ENCODE measurements around the gene TUBB2B.

The TUBB2B gene

DNA sequence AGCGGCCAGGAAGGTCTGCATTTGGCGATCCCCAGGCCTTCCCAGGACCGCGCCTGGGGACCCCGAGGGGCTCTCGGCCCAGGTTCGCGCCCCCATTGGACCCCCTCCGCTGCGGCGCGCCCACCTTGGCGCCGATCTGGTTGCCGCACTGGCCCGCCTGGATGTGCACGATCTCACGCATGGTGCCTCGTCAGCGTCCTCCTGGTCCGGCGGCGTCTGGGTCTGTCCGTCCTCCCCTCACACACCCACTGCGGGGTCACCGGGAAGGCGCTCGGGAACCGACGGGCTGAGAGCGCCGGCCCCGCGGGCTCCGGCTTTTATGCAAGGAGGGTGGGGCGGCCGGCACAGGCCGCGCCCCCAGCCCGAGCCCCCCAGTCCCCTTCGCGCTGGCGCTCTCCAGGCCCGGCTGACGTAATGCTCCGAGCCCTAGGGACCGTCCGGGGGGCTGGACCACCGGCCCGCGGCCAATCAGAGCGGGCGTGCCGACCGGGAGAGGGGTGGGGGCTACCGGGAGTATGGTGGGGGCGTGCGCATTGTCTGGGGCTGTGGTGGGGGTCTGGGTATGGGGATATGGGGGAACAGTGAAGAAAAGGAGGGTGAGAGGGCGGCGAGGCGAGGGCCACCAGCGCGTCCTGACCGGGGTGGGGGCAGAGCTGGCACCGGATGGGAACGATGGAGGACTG is at the start of gene TUBB2B:
TSS of gene TUBB2B (minus strand) at position 291 of the 683 bp plus-strand sequence. CDS start at position 181, 110 bp downstream.
- TF ChIP-seq, protein P1, sequence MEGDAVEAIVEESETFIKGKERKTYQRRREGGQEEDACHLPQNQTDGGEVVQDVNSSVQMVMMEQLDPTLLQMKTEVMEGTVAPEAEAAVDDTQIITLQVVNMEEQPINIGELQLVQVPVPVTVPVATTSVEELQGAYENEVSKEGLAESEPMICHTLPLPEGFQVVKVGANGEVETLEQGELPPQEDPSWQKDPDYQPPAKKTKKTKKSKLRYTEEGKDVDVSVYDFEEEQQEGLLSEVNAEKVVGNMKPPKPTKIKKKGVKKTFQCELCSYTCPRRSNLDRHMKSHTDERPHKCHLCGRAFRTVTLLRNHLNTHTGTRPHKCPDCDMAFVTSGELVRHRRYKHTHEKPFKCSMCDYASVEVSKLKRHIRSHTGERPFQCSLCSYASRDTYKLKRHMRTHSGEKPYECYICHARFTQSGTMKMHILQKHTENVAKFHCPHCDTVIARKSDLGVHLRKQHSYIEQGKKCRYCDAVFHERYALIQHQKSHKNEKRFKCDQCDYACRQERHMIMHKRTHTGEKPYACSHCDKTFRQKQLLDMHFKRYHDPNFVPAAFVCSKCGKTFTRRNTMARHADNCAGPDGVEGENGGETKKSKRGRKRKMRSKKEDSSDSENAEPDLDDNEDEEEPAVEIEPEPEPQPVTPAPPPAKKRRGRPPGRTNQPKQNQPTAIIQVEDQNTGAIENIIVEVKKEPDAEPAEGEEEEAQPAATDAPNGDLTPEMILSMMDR (IDR thresholded peaks at IDR 0.05; ENCODE audit: low read depth, low read length, missing control alignments): no peak
- DNase-seq (ENCODE audit: extremely low read depth, low read depth): no peak
- peak within 1 kb of the TSS; percentile 49 for H3K4me3 ChIP-seq (replicated peaks; ENCODE audit: low read depth, low read length)

- TF ChIP-seq, protein P1 (IDR thresholded peaks at IDR 0.05; ENCODE audit: low read depth, low read length, missing control alignments): no peak
- DNase-seq (ENCODE audit: extremely low read depth, low read depth): peak; percentile 17
- H3K4me3 ChIP-seq (replicated peaks; ENCODE audit: low read depth, low read length): no peak overlapping the region
Observed at GRCh38 chr6:3277251-3277650, 49.8 kb upstream of the TUBB2B start.

GRCh38 chr6:3276174-3277167 is 49.0 kb upstream of the TUBB2B start:
- TF ChIP-seq, protein P1 (IDR thresholded peaks at IDR 0.05; ENCODE audit: low read depth, low read length, missing control alignments): no peak
- DNase-seq (ENCODE audit: extremely low read depth, low read depth): no peak
- H3K4me3 ChIP-seq (replicated peaks; ENCODE audit: low read depth, low read length): no peak overlapping the region

GRCh38 chr6:3273707-3274521 is 46.5 kb upstream of the TUBB2B start:
- TF ChIP-seq, protein P1 (IDR thresholded peaks at IDR 0.05; ENCODE audit: low read depth, low read length, missing control alignments): no peak
- no peak overlapping the region for H3K4me3 ChIP-seq (replicated peaks; ENCODE audit: low read depth, low read length)
- DNase-seq (ENCODE audit: extremely low read depth, low read depth): no peak

GRCh38 chr6:3272911-3273547 is 45.6 kb upstream of the TUBB2B start:
- TF ChIP-seq, protein P1 (IDR thresholded peaks at IDR 0.05; ENCODE audit: low read depth, low read length, missing control alignments): no peak
- no peak overlapping the region for H3K4me3 ChIP-seq (replicated peaks; ENCODE audit: low read depth, low read length)
- DNase-seq (ENCODE audit: extremely low read depth, low read depth): no peak

DNA sequence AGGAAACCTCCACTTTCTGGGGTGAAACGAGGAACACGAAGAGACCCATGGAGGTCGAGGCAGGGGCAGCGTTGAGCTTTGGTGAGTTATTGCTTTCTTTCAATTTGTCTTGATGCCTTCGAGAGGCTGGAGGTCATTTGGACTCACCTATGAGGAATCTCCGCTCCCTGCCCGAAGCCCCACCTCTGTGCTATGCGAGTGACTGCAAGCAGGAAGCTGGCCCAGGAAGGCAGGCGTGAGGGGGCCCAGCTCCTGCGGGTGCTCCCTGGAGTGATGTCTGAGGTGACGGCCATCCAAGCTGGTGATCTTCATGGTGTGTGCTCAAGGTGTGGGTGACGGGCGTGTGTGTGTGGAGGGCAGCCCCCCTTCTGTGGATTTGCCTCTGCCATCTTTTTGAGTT is 44.3 kb upstream of the TUBB2B start:
- no peak for DNase-seq (ENCODE audit: extremely low read depth, low read depth)
- TF ChIP-seq, protein P1 (IDR thresholded peaks at IDR 0.05; ENCODE audit: low read depth, low read length, missing control alignments): no peak
- H3K4me3 ChIP-seq (replicated peaks; ENCODE audit: low read depth, low read length): no peak overlapping the region
